ENCODE data around the gene GOLGA2. TPM values are rescaled to one million over a fixed set of nuclear protein-coding genes. Genes with fewer than 3 reads are reported as not detected.

The GOLGA2 gene
- total and polyA plus RNA-seq, 2 of the 4 experiments (the other 2 are of a cell fraction) = 118 to 146 TPM

- Histone ChIP-seq H2AK9ac (replicated peaks; ENCODE audit: low read depth, low read length, poor library complexity) (no peak overlapping the region), H3K4me1 (ENCODE audit: control insufficient read depth, insufficient read depth, low read length) (peaks cover 5% of the 10 kb centered on the region), H2AFZ (replicated peaks; ENCODE audit: low read length, poor library complexity) (no peak overlapping the region), H3K18ac (ENCODE audit: low read depth, low read length) (no peak overlapping the region), H3K4ac (ENCODE audit: low read depth, low read length) (no peak overlapping the region), H3K14ac (replicated peaks; ENCODE audit: low read depth, low read length) (no peak overlapping the region), H2AK5ac (ENCODE audit: low read depth, low read length) (no peak overlapping the region), H3K4me2 (ENCODE audit: low read depth, low read length) (no peak overlapping the region), H4K91ac (ENCODE audit: insufficient read depth, low read depth, low read length) (no peak overlapping the region), H4K5ac (ENCODE audit: low read depth, low read length) (no peak overlapping the region), H3K9me3 (ENCODE audit: control insufficient read depth, insufficient read depth, low read length) (no peaks in the 10 kb centered on the region), H3K79me1 (ENCODE audit: low read depth in 1 of 2, low read length in 2 of 2) (peaks cover 0 to 8% of the 10 kb centered on the region in 2 experiments; a peak in 1 of 4 replicates), H2BK120ac (ENCODE audit: low read depth, low read length) (no peak overlapping the region), H2BK15ac (ENCODE audit: low read depth, low read length) (no peak overlapping the region), H4K8ac (ENCODE audit: low read depth in 2 of 2, low read length in 2 of 2) (no peak overlapping the region), H3K56ac (ENCODE audit: extremely low read depth, insufficient read depth, low read length) (no peak overlapping the region), H3K27ac (ENCODE audit: insufficient read depth, low read length) (no peak overlapping the region), H3K9ac (ENCODE audit: low read depth, low read length) (no peak overlapping the region), H2BK5ac (ENCODE audit: low read depth, low read length, poor library complexity, severe bottlenecking) (no peak overlapping the region), H4K20me1 (ENCODE audit: insufficient read depth, low read length) (no peaks in the 10 kb centered on the region), H3K9me1 (ENCODE audit: insufficient read depth, low read length) (peaks cover 12% of the 10 kb centered on the region; the same call in 1 of the 2 replicates), H3K4me3 (ENCODE audit: insufficient read depth, low read depth, low read length) (no peak overlapping the region), H3K36me3 (ENCODE audit: control insufficient read depth, insufficient read depth, low read length) (peaks cover 10% of the 10 kb centered on the region; the same call in 1 of the 2 replicates), H3K27me3 (ENCODE audit: control insufficient read depth, insufficient read depth, low read length) (no peaks in the 10 kb centered on the region), H2BK20ac (ENCODE audit: low read depth, low read length) (no peak overlapping the region), H3K23ac (ENCODE audit: low read depth, low read length) (no peak overlapping the region)
- ChIA-PET POLR2A (ENCODE audit: unreplicated experiment) (no interaction called here), CTCF (interaction anchor here (0.6 kb wide), 1 partner anchor 62 kb away, joined by 4 read pairs; no protein-coding TSS in a partner anchor)
- BruUV-seq (replicated peaks) = no TSS peak
- WGBS, 2 experiments (ENCODE audit: extremely low coverage in 2 of 2, insufficient read length in 1 of 2) = no CpG with 5 or more reads among the region's 4 CpGs
- in situ Hi-C loops (cut with MboI; ENCODE audit: low sequenced_read_pairs) (loop anchor here (10.0 kb wide), 1 partner anchor 262 kb away; the partner anchor contains the start of gene SPTAN1), dilution Hi-C loops (cut with HindIII; ENCODE audit: low sequenced_read_pairs, unreplicated experiment) (no loop called here), intact Hi-C loops (cut with micrococcal nuclease) (no loop called here)
- DNase-seq = no peak
- no peak for TF ChIP-seq ELK1 (IDR thresholded peaks at IDR 0.05; ENCODE audit: borderline replicate concordance, low read depth, low read length)
- TF ChIP-seq RAD21 (IDR thresholded peaks at IDR 0.05; ENCODE audit: low read length) = no peak
- TF ChIP-seq NFE2L2 (IDR thresholded peaks at IDR 0.05; ENCODE audit: low read depth, low read length) = no peak
- TF ChIP-seq CHD1 (IDR thresholded peaks at IDR 0.05; ENCODE audit: low read depth, low read length) = no peak
- TF ChIP-seq POLR2A (IDR thresholded peaks at IDR 0.05; ENCODE audit: low read depth, low read length) = no peak
- TF ChIP-seq MAZ (IDR thresholded peaks at IDR 0.05; ENCODE audit: borderline replicate concordance, low read depth, low read length) = no peak
- TF ChIP-seq USF2 (IDR thresholded peaks at IDR 0.05; ENCODE audit: low read depth, low read length) = no peak
- TF ChIP-seq CTCF (conservative IDR thresholded peaks at IDR 0.05; ENCODE audit: low read depth, low read length) = no peak
- TF ChIP-seq CEBPB (IDR thresholded peaks at IDR 0.05; ENCODE audit: low read depth, low read length) = no peak
- no peak for TF ChIP-seq FOS (IDR thresholded peaks at IDR 0.05; ENCODE audit: low read depth, low read length)
- no peak for TF ChIP-seq MXI1 (IDR thresholded peaks at IDR 0.05; ENCODE audit: borderline replicate concordance, low read depth, low read length)
- no peak for TF ChIP-seq RFX5 (IDR thresholded peaks at IDR 0.05; ENCODE audit: low read depth, low read length)
- TF ChIP-seq BHLHE40 (IDR thresholded peaks at IDR 0.05; ENCODE audit: low read depth, low read length) = no peak
- TF ChIP-seq MAFK (IDR thresholded peaks at IDR 0.05; ENCODE audit: low read depth, low read length) = no peak
- no peak for ATAC-seq (ENCODE audit: low read depth)
Observed at GRCh38 chr9:128293091-128293490, 17.3 kb upstream of the GOLGA2 start.
